Measurements from ENCODE around the gene P2RX7.

DNA sequence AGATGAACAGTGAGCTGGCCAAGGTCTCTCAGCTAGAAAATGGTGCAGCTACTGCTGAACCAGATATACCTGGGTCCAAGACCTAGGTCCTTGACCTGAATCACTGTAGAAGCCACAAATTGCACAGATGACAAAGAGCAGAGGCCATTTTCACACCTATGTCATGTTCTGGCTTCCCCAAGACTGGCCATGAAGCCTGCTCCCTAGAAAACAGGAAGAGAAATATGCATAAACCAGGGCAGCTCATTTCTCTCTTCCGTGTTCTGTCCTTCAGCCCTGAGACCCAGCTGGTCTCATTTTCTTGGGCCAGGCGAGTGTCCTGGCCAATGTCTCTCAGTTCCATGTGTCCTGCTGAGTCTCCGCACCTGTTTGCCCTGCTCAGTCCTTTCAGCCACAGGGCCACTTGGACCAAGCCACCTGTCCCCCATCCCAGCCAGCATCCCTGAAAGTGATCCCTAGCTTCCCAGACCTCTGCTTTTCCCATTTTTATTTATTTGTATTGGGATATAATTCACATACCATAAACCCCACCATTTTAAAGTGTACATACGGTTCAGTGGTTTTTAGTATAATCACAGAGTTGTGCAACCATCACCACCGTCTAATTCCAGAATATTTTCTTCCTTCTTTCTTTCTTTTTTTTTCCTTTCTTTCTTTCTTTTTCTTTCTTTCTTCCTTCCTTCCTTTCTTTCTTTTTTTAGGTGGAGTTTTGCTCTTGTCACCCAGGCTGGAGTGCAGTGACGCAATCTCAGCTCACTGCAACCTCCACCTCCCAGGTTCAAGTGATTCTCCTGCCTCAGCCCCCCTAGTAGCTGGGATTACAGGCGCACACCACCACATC lies 27.0 kb downstream of the P2RX7 start:
- TF ChIP-seq, protein P1, sequence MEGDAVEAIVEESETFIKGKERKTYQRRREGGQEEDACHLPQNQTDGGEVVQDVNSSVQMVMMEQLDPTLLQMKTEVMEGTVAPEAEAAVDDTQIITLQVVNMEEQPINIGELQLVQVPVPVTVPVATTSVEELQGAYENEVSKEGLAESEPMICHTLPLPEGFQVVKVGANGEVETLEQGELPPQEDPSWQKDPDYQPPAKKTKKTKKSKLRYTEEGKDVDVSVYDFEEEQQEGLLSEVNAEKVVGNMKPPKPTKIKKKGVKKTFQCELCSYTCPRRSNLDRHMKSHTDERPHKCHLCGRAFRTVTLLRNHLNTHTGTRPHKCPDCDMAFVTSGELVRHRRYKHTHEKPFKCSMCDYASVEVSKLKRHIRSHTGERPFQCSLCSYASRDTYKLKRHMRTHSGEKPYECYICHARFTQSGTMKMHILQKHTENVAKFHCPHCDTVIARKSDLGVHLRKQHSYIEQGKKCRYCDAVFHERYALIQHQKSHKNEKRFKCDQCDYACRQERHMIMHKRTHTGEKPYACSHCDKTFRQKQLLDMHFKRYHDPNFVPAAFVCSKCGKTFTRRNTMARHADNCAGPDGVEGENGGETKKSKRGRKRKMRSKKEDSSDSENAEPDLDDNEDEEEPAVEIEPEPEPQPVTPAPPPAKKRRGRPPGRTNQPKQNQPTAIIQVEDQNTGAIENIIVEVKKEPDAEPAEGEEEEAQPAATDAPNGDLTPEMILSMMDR (IDR thresholded peaks at IDR 0.05 in 2 of 3, conservative IDR thresholded peaks at IDR 0.05 in 1 of 3; ENCODE audit: insufficient read depth in 2 of 3, low read depth in 1 of 3, low read length in 3 of 3) = no peak
- TF ChIP-seq, protein P2, sequence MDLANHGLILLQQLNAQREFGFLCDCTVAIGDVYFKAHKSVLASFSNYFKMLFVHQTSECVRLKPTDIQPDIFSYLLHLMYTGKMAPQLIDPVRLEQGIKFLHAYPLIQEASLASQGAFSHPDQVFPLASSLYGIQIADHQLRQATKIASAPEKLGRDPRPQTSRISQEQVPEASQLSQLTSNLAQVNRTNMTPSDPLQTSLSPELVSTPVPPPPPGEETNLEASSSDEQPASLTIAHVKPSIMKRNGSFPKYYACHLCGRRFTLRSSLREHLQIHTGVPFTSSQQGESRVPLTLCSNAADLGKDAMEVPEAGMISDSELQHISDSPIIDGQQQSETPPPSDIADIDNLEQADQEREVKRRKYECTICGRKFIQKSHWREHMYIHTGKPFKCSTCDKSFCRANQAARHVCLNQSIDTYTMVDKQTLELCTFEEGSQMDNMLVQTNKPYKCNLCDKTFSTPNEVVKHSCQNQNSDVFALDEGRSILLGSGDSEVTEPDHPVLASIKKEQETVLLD (IDR thresholded peaks at IDR 0.05) = no peak
